ENCODE data around the gene OPTN. TPM values are rescaled to one million over a fixed set of nuclear protein-coding genes. Genes with fewer than 3 reads are reported as not detected.

The OPTN gene
- polyA plus RNA-seq, 1 donor = 38.0 TPM

DNA sequence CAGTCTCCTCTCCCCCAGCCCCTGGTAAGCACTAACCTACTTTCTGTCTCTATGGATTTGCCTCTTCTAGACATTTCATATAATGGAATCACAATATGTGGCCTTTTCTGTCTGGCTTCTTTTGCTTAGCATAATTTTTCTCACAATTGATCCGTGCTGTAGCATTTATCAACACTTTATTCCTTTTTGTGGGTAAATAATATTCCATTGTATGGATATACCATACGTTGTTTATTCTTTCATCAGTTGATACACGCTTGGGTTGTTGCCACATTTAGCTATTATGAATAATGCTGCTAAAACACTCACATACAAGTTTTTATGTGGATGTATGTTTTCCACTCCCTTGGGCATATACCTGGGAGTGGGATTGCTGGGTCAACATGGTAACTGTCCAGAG is 87.2 kb downstream of the OPTN start:
- DNase-seq = no peak

Other genes starting within 250 kb of the OPTN start
- 22.1 TPM for gene CCDC3, start 98.5 kb upstream of the OPTN start, polyA plus RNA-seq (ENCODE audit: insufficient read length)
- 4.8 TPM for gene MCM10, start 61.4 kb downstream of the OPTN start, polyA plus RNA-seq (ENCODE audit: insufficient read length)
- not detected for gene UCMA, start 134.2 kb downstream of the OPTN start, polyA plus RNA-seq (ENCODE audit: insufficient read length)
- gene PHYH, start 199.9 kb downstream of the OPTN start, polyA plus RNA-seq (ENCODE audit: insufficient read length) = 52.8 TPM
- 60.9 TPM for gene SEPHS1, start 248.1 kb downstream of the OPTN start, polyA plus RNA-seq (ENCODE audit: insufficient read length)

All from hindlimb muscle (tissue), 1 donor.